Stimulated activated naive CD8-positive, alpha-beta T cell treated with anti-CD3 and anti-CD28 coated beads, Interleukin-15, Interleukin-2, amounts not matched to agents 100 U/mL and 50 U/mL, for 24 hours (primary cell): Measurements from ENCODE around the gene CUEDC1.
"Not testable (repeated sequence)": the region's sequence is repeated elsewhere in the genome, so short reads cannot be mapped to it uniquely, and the experiment has no call there.

Experiments used
- ATAC-seq: fragments of 150-1000 bp; cut with Tn5 transposase; one replicate; pipeline ENCODE4 v1.10.0; 2021
- DNase-seq: peaks from one replicate; pipeline ENCODE4 v3.0.0; 2021

Gene CUEDC1

DNA sequence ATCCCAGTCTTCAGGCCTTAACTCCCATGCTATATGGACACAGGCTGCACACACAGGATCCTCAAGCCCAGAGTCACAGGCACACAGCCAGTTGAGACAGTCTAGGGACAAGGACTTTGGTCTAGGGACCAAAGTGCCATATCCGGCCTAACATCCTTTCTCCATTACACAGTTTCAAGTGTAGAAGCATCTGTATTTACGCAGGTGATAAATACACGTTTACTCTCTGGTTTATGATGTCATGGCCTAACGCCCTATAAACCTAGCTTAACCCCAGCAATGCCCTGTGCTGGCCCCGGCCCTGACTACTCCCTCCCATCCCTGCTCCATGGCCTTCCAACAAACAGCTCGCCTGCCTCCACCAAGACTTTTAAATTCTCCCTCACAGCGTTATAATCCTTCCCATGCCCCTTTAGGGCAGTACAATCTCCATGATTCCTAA is 17.1 kb downstream of the CUEDC1 start:
- ATAC-seq: no peak
- no peak for DNase-seq

DNA sequence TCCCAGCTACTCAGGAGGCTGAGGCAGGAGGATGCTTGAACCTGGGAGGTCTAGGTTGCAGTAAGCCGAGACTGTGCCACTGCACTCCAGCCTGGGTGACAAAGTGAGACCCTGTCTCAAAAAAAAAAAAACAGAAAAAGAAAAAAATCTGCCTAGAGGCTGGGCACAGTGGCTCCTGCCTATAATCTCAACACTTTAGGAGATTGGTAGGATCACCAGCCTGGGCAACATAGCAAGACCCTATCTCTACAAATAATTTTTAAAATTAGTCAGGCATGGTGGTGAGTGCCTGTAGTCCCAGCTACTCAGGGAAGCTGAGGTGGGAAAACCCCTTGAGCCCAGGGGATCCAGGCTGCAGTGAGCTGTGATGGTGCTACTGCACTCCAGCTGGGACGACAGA is 17.7 kb downstream of the CUEDC1 start:
- ATAC-seq (no peak), DNase-seq (no peak)

DNA sequence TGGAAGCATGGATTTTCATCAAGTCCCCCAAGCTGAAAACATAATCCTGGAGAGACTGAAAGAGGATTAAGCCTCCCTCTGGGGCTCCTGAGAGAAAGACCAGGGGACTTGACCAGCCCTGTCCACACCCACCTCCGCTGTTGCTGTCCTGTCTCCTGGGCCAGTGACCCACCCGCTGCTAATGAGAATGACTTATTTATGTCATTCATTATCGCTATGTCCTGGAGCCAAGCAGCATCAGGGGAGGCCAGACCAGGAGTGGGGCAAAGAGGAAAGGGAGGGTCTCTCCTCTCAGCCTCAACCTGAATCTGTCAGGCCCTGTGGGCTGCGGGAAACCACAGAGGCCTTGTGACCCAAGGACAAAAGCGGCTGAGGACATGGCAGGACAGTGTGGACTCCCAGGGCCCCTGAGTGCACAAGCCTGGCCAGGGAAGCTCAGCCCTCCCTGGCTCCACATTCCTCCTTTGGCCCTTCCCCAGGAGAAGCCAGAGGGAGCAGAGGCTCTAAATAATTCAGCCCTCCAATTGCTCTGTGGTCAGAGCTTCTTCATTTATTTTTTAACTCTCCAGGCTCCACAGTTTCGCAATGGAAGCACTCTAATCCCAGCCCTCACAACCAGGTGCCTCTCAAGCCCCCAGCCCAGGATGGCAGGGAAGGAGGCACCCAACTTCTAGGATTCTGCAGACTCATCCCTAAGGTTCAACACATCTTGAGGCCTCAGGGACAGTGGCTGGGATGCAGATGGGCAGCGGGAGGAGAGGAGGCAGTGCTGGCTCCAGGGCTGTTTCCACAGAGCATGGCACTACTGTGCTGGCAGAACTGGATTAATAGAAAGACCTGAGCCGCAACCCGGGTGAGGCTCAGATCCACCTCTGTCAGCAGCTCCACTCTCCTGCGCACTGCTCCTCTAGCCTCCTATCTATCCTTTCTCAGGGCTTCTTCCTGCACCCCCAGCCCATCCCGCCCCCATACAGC is 19.1 kb downstream of the CUEDC1 start:
- ATAC-seq (no peak), DNase-seq (no peak)

DNA sequence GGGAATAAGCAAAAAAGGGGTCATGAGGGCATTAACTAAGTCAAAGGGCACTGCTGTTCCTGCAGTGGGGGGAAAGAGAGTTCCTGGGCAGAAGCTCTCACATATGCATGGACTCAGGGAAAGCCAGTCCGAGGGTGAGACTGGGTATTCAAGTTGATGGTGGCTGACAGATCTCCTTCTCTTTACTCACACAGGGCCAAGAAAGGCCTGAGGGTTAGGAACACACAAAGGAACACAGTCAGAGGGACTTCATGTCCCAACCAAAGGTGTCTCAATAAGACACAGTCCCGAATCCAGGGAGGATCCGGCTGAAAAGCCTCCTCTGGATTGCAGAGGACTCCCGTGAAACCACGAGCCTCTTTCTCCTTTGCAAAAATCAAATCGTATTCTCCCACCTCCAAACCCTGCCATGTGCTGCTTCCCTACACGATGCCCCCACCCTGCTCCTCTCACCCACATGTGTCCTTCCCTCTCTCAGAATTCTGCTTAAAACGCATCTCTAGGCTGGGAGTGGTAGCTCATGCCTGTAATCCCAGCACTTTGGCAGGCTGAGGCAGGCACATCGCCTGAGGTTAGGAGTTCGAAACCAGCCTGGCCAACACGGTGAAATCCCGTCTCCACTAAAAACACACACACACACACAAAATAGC is 23.6 kb downstream of the CUEDC1 start:
- DNase-seq (no peak), ATAC-seq (no peak)

DNA sequence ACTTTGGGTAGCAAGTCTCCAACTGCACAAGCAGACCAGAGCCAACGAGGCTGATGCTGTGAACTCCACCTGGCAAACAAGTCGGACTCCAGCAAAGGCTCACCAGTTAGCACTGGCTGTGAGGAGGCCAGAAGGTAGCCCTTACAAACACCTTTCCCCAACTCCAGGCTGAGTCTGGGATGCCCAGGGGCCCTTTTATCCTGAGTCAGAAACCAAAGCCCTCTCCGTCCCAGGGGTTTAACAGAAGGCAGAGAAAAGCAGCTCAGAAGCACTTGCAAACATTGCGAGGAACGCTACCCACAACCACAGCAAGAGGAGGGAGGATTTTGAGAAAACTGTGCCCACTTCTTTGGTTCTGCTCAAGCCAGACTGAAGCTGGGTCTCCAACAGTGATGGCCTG is 25.0 kb downstream of the CUEDC1 start:
- no peak for DNase-seq
- ATAC-seq: no peak

DNA sequence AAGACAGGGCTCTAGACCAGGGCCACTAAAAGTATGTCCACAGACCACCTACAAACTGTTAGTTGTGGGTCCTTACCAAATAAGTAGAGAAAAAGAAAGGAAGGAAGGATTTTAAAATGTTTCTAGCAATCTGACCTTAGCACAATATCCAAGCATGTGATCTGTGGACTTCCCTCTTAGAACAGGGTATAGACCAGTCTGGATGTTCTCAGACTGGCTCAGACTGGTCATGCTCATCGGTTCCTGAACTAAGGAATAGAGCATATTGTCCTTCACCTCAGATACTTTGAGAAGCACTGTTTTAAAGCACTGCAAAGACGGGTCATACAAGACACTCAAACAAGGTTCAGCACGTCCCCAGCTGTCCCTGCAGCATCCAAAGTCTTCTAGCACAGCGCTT is 25.8 kb downstream of the CUEDC1 start:
- ATAC-seq (no peak), DNase-seq (no peak)

DNA sequence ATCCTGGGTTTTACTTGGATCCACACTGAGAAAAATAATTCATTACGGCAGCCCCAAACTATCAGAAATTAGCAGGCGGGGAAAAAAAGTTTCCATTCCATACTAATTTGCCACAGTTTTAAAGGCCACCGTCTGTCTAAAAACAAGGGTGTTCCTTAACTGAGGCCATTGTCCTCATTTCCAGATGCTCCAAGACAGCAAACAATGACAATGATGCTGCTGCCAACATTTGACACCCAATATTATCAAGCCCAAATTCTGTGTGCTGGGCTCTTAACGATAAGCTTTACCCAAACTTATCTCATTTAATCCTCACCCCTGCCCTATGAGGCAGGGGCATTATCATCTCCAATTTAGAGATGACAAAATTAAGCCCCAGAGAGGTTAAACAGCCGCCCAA is 26.3 kb downstream of the CUEDC1 start:
- no peak for ATAC-seq

DNA sequence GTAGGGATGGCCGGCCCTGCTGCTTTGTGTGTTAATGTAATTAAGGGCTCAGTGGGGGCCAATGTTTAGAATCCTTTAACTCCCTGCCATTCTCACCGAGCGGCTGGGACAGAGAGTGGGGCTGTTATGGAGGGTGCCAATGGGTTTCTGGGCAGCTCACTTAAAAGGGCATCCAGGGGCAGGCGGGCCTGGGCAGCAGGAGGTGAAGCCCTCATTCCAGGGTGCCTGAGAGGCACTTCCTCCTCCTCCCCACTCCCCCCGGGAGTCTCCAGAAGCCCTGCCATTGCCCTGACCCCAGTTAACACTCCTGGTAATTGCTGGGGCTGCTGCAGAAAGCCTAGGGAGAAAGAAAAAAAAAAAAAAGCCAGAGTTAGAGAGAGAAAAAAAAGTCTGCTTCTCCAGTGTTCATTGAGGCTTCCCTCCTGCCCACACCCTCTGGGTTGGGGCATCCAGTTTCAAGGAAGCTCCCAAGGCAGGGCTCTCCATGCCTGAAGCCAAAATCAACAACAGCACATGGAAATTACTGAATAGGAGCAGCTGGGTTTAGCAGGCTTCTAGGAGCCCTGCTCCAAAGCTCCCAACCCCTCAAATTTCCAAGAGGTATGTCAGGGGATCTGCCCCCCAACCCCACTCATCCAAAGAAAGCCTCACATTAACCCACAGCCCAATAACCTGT is 28.0 kb downstream of the CUEDC1 start:
- no peak for ATAC-seq
- no peak for DNase-seq

More for the DNA sequence above, 26.3 kb downstream of the CUEDC1 start:
- DNase-seq: no peak

DNA sequence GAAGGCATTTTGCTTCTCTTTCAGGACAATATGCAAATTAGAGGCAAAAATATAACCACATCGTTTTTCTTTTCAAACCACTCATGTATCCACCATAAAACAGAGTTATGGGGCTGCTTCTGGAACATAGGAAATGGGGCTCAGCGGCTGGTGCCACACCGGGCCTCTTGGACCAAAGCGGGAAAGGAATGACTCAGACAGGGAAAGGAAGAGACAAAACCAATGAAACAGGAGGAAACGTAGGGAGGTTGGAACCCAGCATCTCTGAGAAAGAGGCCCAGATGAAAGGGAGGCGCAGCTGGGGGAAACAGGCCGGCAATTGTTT is 28.5 kb downstream of the CUEDC1 start:
- DNase-seq (no peak), ATAC-seq (no peak)

DNA sequence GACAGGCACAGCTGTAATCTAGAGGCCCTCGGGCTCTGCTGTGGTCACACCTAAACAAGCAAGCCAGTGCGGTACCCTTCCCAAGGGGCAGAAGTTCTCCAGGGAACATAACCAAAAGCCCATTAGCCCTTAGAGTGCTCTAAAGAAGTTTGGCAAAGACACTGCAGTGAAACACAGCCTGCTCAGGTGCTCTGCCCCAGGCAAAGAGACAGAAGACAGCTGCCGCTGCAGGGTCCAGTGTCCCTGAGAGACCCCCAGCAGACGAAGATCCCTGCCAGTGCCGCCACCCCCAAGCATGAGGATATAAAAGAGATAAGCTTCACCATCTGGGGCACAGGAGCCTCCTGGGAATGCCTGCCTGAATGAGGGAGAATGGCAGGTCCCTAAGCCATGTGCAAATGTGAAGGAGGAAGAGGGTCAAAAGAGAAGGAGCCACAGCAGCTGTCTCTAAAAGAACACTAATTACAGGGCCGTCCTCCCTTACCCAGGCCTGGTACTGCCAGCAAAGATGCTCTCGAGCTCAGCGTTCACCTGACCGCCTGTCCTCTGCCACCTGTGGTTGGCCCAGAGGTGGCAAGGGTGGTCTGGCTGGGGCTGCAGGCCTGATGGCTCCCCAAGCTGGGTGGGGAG is 29.7 kb downstream of the CUEDC1 start:
- DNase-seq: no peak
- no peak for ATAC-seq

DNA sequence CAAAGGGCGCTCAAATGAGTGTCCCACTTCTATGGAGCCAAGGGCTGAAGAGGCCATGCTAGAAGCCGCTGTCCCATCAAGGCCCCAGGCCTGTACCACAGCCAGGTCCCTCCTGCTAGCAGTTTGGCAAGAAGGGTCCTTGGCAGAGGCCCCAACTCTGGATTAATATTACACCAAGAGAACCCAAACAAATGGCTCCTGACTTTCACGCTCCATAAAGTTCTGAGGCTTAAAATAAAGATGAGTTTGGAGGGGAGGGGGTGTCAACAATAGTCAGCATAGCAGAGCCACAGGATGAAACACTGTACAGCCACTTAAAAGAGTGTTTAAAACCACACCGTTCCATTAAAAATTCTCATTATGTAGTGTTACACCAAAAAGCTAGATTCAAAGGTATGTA is 30.5 kb downstream of the CUEDC1 start:
- DNase-seq (no peak), ATAC-seq (no peak)

DNA sequence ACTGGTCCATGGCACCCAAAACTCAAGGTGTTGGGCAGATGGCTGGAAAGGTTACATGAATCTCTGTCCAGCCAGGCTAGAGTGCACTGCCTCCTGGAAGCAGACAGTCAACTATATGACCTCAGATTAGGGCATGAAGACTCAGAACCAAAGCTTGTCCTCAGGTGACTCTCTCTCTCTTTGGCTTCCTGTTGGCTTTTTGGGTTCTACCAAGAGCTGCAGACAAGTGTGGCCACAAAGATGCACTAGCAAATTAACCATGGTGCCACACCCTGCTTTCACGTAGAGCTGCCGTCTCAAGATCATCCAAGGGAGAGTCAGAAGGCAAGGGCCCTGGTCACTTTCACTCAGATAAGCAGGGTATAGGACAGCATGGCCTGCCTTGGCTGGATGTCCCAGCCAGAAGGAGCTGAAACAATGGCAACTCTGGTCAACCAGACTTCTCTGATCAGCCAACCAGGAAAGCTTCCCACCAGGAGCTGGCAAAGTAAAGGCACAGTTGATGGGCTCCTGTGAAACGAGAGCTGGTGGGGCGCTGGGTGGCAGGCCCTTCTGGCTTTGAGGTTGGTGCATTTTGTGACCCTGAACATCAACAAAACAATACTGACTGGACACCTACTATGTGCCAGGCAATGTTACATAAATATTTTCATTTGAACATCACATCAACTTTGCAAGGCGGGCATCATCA is 31.9 kb downstream of the CUEDC1 start:
- no peak for ATAC-seq

DNA sequence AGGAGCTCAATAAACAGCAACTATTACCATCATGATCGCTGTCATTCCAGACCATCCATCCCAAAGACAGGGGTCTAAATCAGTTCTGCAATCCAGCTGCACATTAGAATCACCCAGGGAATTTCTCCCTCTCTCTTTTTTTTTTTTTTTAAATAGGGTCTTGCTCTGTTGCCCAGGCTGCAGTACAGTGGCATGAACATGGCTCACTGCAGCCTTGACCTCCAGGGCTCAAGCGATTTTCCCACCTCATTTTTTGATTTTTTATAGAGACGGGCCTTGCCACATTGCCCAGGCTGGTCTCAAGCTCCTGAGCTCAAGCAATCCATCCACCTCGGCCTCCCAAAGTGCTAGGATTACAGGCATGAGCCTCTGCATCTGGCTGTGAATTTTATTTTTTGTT is 32.5 kb downstream of the CUEDC1 start:
- ATAC-seq, DNase-seq: not testable (repeated sequence)

More for the DNA sequence above, 31.9 kb downstream of the CUEDC1 start:
- DNase-seq: no peak

DNA sequence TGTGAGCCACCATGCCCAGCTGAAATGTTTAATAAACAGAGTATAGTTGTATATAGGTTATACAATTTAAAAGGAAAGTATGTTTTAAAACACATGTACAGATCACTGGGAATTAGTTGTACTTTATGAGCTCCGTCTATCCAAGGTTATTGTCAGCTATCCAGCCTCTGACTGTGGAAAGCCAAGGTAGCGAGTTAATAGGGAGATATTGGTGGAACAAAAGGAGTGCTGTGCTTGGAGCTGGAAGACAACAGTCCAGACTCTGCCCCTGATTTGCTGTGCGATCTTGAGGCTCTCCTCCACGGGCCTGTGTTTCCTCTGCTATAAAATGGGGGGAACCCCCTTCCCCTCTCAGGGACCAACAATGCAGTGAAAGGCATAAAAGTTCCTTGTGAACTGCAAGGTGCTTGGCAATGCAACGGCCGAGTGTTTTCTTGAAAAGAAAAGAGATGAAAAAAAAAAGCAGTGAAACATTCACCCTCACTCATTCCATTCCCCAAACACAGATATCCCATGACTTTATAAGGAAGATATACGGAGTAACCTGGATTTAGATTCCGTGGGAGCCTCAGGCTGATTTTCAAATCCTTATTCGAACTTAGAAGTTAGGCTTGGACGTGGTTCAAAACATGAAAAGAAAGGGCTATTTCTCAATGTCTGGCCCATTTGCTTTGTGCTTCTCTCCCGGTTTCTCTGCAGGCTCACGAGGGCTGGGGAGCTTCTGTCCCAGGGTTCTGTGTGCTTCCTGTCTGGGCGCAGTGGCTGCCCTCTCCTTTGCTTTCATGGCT is 34.1 kb downstream of the CUEDC1 start:
- ATAC-seq (no peak), DNase-seq (no peak)

DNA sequence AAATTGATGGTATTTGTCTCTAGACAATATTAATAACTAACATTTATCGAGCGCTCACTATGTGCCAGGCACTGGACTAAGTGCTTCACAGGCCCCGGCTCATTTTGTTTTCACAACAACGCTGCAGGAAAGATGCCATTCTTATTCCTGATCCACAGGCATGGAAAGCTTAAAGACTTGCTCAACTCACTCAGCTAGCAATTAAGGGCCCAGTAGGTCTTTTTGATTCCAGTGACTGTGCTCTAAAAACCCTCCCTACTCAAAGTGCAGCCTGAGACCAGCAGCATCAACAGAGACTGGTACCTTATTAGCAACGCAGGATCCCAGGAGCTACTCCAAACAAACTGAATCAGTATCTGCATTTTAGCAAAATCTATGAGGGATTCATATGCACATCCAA is 35.3 kb downstream of the CUEDC1 start:
- DNase-seq (no peak), ATAC-seq (no peak)

DNA sequence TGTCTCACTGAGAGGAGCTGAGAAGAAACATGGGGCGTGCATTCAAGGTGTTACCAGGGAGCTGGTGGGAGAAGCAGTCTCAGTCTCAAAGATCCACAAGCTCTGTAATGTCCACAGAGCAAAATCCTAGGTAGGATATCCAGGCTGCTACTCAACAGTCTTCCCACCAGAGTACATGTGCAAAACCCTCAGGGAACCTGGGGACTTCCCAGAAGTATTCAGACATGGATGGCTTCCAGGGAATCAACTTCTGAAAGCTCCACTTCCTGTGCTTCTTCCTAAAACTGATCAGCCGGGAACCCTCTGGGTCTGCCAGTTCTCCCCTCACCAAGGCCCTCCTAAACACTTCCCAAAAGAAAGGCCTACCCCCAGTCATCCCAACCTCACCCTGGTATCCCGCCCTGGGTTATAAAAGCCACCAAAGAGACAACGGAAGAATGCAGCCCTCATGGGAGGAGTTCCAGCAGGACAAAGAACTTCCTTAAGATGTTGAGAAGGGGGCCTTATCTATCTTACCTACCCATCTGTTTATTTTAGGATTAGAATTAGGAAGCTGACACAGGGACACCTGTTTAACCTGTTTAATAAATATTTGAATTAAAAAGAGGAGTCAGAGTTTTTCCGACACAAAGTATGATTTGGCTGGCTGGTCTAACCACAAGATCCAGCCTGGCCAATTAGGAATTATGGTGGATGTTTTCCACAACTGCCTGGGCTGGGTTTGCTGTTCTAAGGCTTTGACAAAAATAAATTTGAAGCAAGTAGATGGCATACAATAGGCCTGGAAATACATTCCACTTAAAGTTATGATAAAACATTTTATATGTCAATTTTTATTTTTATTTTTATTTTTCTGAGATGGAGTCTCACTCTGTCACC is 37.0 kb downstream of the CUEDC1 start:
- DNase-seq (no peak), ATAC-seq (no peak)

DNA sequence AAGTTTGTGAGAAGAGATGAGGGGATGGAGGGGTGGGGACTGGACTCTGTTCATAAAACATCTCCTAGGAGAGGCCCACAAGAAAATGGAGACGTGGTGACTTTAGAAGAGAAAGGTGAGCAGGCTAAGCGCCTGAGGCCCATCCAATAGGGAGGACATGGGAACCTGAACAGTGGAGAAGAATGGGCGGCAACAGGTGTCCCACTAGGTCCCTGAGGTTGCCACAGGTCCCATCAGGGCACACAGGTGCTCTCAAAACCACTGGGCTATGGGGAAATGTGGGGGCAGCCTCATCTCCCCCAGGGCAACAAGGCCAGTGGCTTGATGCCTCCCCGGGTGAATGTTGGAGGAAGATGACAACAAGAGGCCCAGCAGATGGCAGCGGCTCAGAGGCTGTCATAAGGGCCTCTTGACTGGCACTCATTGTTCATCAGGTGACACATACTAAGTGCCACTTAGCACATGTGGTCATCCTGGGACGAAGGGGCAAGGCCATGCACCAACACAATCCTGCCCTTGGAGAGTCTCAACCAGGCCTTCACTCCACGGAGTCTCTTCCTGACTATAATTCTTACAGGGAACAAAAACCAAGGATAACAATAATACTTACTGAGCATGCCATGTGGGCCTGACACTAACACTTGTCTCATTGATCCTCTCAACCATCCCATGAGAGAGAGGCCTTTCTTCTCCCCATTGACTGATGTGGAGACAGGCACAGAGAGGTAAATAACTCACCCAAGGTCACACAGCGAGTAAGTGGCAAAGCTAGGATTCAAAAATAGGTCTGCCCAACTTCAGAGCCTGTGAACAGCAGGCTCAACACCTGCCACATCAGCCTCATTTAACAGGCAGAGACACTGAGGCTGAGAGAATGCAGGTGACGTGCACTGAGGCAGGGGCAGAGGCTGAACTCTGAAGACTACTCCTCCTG is 38.0 kb downstream of the CUEDC1 start:
- ATAC-seq: no peak
- peak; percentile 16 for DNase-seq

DNA sequence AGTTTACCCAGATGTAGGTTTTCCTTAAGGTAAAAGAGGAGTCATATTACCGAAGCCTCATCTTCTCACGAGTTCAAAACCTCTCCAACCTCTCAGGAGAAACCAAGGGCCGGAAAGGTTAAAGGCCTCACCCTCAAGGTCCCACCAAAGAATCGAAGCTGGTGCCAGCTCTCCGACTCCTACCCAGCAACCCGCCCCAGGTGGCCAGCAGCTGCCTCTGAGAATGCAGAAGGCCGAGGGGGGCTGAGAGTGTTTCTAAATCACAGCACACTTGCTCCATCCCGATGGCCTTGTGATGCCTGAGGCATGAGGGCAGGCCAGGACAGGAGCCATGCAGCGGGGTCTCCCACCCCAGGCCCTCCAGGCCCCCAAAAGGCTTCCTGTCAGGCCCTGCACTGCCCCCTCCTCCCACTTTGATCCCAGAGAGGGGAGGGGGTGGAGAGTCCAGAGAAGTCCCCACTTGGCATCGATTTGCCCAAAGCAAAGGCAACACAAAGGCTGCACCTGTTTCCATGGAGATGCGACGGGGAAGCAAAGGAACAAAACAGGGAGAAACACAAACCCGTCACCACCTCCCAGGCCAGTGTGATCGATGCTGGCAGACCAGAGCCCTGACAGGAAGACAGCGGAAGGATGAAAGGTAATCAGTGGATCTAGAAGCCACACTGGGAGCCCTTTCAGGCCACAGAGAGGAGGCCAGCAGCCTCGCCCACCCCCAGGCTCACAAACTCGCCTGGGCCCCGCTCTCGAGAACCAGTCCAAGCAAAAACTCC is 39.0 kb downstream of the CUEDC1 start:
- ATAC-seq: no peak

More for the DNA sequence above, 39.0 kb downstream of the CUEDC1 start:
- no peak for DNase-seq
